GM12864 (cell line): ENCODE results near the gene MLLT3.

Experiments used
- DNase-seq: peaks from one replicate; pipeline ENCODE4 v3.0.0-alpha.2; 2011; ENCODE audit warnings: low read depth
- H3K4me3 ChIP-seq: 2 replicates; pipeline ENCODE4 v1.5.1; 2011; ENCODE audit warnings: mild to moderate bottlenecking, low read depth, low read length, control low read depth
- TF ChIP-seq, protein P1 (sequence below): IDR thresholded peaks from 2 replicates; pipeline ENCODE4 v1.5.1; 2011; ENCODE audit warnings: low read depth, mild to moderate bottlenecking, moderate library complexity, low read length, control low read depth, inconsistent platforms; ENCODE audit errors: missing control alignments

The MLLT3 gene

DNA sequence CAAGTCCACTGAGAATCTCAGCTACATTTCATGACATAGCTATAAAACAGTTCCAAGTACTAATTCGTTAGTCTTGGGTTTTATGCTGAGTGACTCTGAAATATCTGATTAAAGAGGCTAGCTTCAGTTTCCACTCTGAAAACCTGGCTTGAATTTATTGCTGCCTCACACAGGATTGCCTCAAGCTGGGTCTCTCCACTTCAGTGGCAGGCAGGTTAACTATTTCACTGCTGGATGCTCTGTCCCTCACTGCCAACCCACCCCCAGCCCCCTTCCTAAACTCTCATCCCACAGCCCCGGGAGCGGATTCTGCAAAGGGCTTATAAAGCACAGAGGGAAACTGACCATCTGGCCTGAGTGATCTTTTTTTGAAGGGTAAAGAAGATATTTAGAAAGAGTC is 318.3 kb downstream of the MLLT3 start:
- TF ChIP-seq, protein P1, sequence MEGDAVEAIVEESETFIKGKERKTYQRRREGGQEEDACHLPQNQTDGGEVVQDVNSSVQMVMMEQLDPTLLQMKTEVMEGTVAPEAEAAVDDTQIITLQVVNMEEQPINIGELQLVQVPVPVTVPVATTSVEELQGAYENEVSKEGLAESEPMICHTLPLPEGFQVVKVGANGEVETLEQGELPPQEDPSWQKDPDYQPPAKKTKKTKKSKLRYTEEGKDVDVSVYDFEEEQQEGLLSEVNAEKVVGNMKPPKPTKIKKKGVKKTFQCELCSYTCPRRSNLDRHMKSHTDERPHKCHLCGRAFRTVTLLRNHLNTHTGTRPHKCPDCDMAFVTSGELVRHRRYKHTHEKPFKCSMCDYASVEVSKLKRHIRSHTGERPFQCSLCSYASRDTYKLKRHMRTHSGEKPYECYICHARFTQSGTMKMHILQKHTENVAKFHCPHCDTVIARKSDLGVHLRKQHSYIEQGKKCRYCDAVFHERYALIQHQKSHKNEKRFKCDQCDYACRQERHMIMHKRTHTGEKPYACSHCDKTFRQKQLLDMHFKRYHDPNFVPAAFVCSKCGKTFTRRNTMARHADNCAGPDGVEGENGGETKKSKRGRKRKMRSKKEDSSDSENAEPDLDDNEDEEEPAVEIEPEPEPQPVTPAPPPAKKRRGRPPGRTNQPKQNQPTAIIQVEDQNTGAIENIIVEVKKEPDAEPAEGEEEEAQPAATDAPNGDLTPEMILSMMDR = no peak
- DNase-seq = no peak
- no peak overlapping the region for H3K4me3 ChIP-seq

GRCh38 chr9:20303066-20303465 is 319.2 kb downstream of the MLLT3 start:
- H3K4me3 ChIP-seq = no peak overlapping the region
- no peak for DNase-seq
- TF ChIP-seq, protein P1 = no peak

DNA sequence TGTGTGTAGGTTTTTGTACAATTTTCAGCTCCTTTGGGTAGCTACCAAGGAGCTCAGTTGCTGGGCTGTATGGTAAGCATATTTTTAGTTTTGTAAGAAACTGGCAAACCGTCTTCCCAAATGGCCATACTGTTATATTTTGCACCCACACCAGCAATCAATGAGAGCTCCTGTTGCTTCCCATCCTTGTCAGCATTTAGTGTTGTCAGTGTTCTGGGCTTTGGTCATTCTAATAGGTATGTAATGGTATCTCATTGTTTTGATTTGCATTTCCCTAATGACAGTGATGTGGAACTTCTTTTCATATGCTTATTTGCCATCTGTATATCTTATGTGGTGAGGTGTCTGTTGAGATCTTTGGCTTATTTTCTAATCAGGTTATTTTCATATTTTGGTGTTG is 320.1 kb downstream of the MLLT3 start:
- no peak overlapping the region for H3K4me3 ChIP-seq
- DNase-seq = no peak
- TF ChIP-seq, protein P1 = no peak

- H3K4me3 ChIP-seq = no peak overlapping the region
- no peak for DNase-seq
- TF ChIP-seq, protein P1 = no peak
These were observed 321.7 kb downstream of the MLLT3 start for GRCh38 chr9:20300430-20301115.

- DNase-seq = no peak
- H3K4me3 ChIP-seq = no peak overlapping the region
- TF ChIP-seq, protein P1 = no peak
These were observed 324.6 kb downstream of the MLLT3 start for GRCh38 chr9:20297646-20298084.

- DNase-seq = no peak
- H3K4me3 ChIP-seq = no peak overlapping the region
- TF ChIP-seq, protein P1 = no peak
These were observed 326.7 kb downstream of the MLLT3 start for GRCh38 chr9:20295555-20295954.
